ENCODE measurements around the gene HMCN2. TPM values are rescaled to one million over a fixed set of nuclear protein-coding genes. Genes with fewer than 3 reads are reported as not detected.
"Not testable (repeated sequence)": the region's sequence is repeated elsewhere in the genome, so short reads cannot be mapped to it uniquely, and the experiment has no call there.

HMCN2 gene
- total and polyA plus RNA-seq, 8 donors, result 1.1 to 21.1 (median 5.0) TPM

DNA sequence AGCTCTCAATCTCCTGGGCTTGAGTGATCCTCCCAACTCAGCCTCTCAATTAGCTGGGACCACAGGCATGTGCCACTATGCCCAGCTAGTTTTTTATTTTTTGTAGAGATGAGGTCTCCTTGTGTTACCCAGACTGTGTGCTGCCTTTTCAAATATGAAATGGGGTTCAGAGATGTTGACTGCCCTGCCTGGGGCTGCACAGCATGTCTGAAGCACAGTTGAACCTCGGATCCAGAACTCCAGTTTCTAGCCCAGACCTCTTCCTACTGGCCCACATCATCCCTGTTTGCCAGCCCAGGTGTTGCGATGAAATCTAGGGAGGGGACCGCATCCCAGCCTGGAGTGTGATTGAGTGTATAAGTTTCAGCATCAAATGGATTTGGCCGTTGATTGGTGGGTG, 69.4 kb downstream of the HMCN2 start:
- intact Hi-C loops (cut with DNase I; ENCODE audit: low total_unique reads), result no loop called here
- no peak overlapping the region for H3K27ac ChIP-seq

DNA sequence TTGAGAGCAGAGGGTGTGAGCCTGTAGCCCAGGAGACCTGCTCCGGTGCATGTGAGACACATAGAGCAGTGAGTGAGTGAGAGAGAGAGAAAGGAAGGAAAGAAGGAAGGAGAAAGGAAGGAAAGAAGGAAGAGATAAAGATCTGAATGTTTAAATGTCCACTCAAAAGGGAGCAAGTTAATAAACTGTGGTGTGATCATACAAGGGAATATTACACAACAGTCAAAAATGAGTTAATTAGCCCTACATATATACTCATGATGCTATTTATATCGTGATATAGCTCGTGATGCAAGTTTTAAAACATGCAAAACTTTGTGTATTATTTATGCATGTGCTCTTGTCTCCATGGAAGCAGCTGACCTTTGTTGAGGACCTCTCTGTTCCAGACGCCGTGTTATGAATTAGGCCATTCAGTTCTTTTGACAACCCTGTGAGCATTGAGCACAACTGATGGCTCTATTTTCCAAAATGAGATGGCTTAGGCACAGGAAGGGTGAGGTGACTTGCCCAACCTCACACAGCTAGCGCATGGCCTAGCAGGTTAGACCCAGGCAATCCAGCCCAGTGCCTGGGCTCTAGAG, 70.6 kb downstream of the HMCN2 start:
- no peaks in the 10 kb centered on the region for H3K36me3 ChIP-seq
- no peak overlapping the region for H3K27ac ChIP-seq
- WGBS, 5 donors, result 55 to 73% (median 69%) methylated on average over 6 of the region's 6 CpGs
- H3K9me3 ChIP-seq, result no peaks in the 10 kb centered on the region
- no peak for DNase-seq
- H3K4me3 ChIP-seq, result no peak overlapping the region
- peaks cover 0 to 10% (median 0%) of the 10 kb centered on the region in 4 donors for H3K4me1 ChIP-seq
- intact Hi-C loops (cut with DNase I; ENCODE audit: low total_unique reads), result no loop called here
- no peak for TF ChIP-seq POLR2A (IDR thresholded peaks at IDR 0.05)
- peaks cover 0 to 29% (median 0%) of the 10 kb centered on the region in 3 donors for H3K27me3 ChIP-seq

More for the DNA sequence above, 69.4 kb downstream of the HMCN2 start:
- Histone ChIP-seq H3K9me3 (no peaks in the 10 kb centered on the region), H3K4me1 (peaks cover 0 to 16% (median 2%) of the 10 kb centered on the region in 4 donors), H3K36me3 (no peaks in the 10 kb centered on the region), H3K4me3 (no peak overlapping the region), H3K27me3 (peaks cover 0 to 37% (median 5%) of the 10 kb centered on the region in 3 donors)
- WGBS, 5 donors, result 80 to 88% (median 82%) methylated on average over 4 of the region's 4 CpGs
- DNase-seq, result no peak
- TF ChIP-seq POLR2AphosphoS5 (IDR thresholded peaks at IDR 0.05) (no peak), EP300 (IDR thresholded peaks at IDR 0.05) (no peak)

DNA sequence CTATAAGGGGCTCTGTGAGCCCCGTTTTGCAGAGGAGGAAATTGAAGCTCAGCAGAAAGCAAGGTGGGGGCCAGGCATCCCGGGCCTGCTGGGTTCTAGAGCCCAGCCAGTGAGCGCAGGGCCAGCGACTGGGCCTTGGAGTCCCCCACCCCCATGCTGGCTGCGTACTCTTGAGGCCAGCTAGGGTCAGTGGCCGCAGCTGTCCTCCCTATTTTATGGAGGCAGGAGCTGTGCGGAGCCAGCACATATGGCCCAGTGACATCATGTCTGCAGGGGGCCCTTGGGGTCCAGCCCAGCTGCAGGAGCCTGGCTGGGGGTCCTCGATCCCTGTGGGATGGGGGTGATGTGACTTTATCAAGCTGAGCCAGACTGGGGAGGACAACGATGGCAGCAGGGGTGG, 71.3 kb downstream of the HMCN2 start:
- no peak for TF ChIP-seq POLR2AphosphoS5 (IDR thresholded peaks at IDR 0.05)
- TF ChIP-seq EP300 (IDR thresholded peaks at IDR 0.05), result no peak
- TF ChIP-seq, protein P1, sequence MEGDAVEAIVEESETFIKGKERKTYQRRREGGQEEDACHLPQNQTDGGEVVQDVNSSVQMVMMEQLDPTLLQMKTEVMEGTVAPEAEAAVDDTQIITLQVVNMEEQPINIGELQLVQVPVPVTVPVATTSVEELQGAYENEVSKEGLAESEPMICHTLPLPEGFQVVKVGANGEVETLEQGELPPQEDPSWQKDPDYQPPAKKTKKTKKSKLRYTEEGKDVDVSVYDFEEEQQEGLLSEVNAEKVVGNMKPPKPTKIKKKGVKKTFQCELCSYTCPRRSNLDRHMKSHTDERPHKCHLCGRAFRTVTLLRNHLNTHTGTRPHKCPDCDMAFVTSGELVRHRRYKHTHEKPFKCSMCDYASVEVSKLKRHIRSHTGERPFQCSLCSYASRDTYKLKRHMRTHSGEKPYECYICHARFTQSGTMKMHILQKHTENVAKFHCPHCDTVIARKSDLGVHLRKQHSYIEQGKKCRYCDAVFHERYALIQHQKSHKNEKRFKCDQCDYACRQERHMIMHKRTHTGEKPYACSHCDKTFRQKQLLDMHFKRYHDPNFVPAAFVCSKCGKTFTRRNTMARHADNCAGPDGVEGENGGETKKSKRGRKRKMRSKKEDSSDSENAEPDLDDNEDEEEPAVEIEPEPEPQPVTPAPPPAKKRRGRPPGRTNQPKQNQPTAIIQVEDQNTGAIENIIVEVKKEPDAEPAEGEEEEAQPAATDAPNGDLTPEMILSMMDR (IDR thresholded peaks at IDR 0.05), result no peak
- no peak for TF ChIP-seq POLR2A (IDR thresholded peaks at IDR 0.05)
- H3K27ac ChIP-seq, result no peak overlapping the region
- no peaks in the 10 kb centered on the region for H3K9me3 ChIP-seq
- DNase-seq, result peak in 1 of 2 donors; percentile 57
- intact Hi-C loops (cut with DNase I; ENCODE audit: low total_unique reads), result no loop called here
- H3K4me1 ChIP-seq, result peaks cover 0 to 8% (median 0%) of the 10 kb centered on the region in 4 donors
- no peaks in the 10 kb centered on the region for H3K36me3 ChIP-seq
- H3K4me3 ChIP-seq, result no peak overlapping the region
- WGBS, 5 donors, result 65 to 79% (median 75%) methylated on average over 7 to 9 of the region's 9 CpGs
- peaks cover 0 to 22% (median 0%) of the 10 kb centered on the region in 3 donors for H3K27me3 ChIP-seq

DNA sequence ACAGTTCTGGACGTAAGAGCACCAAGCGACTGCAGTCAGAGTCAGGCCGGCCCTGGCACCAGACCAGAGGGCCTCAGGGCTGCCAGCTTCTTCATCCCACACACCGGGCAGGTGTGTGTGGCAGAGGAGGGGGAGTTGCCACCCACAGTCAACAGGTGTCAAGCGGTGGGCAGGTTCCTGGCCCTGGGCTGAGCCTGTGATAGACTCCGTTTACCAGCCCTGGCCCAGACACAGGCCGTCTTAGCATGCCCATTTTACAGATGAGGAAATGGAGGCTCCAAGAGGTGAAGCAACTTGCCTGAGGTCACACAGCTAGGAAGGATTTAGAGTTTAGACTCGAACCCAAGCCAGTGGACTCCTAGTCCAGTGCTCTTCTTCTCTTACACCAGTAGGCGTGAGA, 71.8 kb downstream of the HMCN2 start:
- TF ChIP-seq, protein P1 (IDR thresholded peaks at IDR 0.05), result no peak
- TF ChIP-seq POLR2AphosphoS5 (IDR thresholded peaks at IDR 0.05) (no peak), EP300 (IDR thresholded peaks at IDR 0.05) (no peak), POLR2A (IDR thresholded peaks at IDR 0.05) (no peak)
- Histone ChIP-seq H3K9me3 (no peaks in the 10 kb centered on the region), H3K27me3 (peaks cover 0 to 18% (median 0%) of the 10 kb centered on the region in 3 donors), H3K4me3 (no peak overlapping the region), H3K27ac (no peak overlapping the region), H3K4me1 (peaks cover 0 to 6% (median 0%) of the 10 kb centered on the region in 4 donors), H3K36me3 (no peaks in the 10 kb centered on the region)
- no peak for DNase-seq
- WGBS, 5 donors, result 71 to 84% (median 75%) methylated on average over 6 to 9 of the region's 9 CpGs
- intact Hi-C loops (cut with DNase I; ENCODE audit: low total_unique reads), result no loop called here

DNA sequence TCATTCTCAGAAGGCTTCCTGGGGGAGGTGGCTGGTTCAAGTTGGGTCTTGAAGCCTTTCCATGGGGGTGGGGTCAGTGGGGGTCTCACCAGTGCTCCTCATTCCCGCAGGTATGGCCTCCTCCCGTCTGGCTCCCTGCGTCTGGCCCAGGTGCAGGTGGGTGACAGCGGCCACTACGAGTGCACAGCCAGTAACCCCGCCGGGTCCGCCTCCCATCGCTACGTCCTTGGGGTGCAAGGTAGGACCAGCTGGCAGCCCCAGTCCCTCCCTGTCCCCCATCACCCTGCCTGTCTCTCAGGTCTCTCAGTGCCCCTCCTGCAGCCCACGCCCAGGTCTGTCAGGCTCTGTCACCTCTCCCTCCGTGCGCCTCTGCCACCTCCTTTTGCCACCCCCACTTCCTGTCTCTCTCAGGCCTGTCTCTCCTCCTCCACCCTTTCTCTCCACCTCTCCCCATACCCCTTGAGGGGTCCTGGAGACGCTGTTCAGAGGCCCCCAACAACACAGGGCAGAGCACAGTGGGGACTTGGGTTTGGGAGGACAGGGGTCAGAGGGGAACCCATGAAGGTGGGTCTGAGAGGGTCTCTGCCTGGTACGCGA, 72.3 kb downstream of the HMCN2 start:
- H3K27me3 ChIP-seq, result peaks cover 0 to 15% (median 0%) of the 10 kb centered on the region in 3 donors
- DNase-seq, result no peak
- 76 to 86% (median 79%) methylated on average over 12 to 16 of the region's 16 CpGs for WGBS, 5 donors
- H3K4me3 ChIP-seq, result no peak overlapping the region
- H3K9me3 ChIP-seq, result no peaks in the 10 kb centered on the region
- no peaks in the 10 kb centered on the region for H3K36me3 ChIP-seq
- H3K4me1 ChIP-seq, result peaks cover 0 to 6% (median 0%) of the 10 kb centered on the region in 4 donors
- intact Hi-C loops (cut with DNase I; ENCODE audit: low total_unique reads), result no loop called here
- TF ChIP-seq, protein P1 (IDR thresholded peaks at IDR 0.05), result no peak
- TF ChIP-seq POLR2AphosphoS5 (IDR thresholded peaks at IDR 0.05) (no peak), POLR2A (IDR thresholded peaks at IDR 0.05) (no peak), EP300 (IDR thresholded peaks at IDR 0.05) (no peak)
- no peak overlapping the region for H3K27ac ChIP-seq

DNA sequence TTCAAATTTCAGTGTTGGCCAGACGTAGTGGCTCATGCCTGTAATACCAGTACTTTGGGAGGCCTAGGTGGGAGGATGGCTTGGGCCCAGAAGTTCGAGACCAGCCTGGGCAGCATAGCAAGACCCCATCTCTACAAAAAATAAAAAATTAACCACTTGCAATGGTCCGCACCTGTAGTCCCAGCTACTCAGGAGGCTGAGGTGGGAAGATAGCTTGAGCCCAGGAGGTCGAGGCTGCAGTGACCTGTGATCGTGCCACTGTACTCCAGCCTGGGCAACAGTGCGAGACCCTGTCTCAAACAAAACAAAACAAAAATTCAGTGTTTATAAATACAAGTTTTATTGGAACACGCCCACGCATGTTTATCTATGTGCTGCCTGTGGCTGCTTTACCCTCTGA, 73.3 kb downstream of the HMCN2 start:
- intact Hi-C loops (cut with DNase I; ENCODE audit: low total_unique reads), result not testable (repeated sequence)
- WGBS, 5 donors, result 85 to 92% (median 88%) methylated on average over 8 of the region's 8 CpGs

More for the DNA sequence above, 73.3 kb downstream of the HMCN2 start:
- not testable (repeated sequence) for H3K4me1 ChIP-seq, H3K36me3 ChIP-seq, H3K4me3 ChIP-seq, DNase-seq, H3K9me3 ChIP-seq, H3K27ac ChIP-seq
- peaks cover 0 to 22% (median 0%) of the 10 kb centered on the region in 3 donors for H3K27me3 ChIP-seq

Measured in stomach (tissue), 9 donors.